ENCODE data around the gene OR2A7. TPM values are rescaled to one million over a fixed set of nuclear protein-coding genes. Genes with fewer than 3 reads are reported as not detected.
"Not testable (repeated sequence)": the region's sequence is repeated elsewhere in the genome, so short reads cannot be mapped to it uniquely, and the experiment has no call there.

The OR2A7 gene
- total RNA-seq, 1 donor from 2014 or later, result 2.6 TPM

DNA sequence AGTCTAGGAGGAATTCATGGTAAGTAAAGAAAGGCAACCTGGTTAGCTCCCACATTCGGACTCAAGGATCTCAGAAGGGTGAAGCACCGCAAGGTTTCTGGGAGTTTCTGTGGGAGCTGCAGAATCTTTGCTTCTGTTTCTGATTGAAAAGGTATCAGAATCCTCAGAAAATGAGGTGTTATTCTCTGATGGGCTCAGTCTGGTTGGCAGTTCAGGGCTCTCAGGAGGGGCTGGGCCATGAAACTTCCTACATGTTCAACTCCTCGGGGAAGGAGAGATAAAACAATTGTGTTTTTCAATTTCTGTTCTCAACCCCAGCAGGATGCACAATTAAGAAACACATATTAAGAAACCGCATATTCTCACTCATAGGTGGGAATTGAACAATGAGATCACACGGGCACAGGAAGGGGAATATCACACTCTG is 9.1 kb downstream of the OR2A7 start:
- Mint-ChIP-seq H3K9me3 (ENCODE audit: unreplicated experiment) (no peaks in the 10 kb centered on the region), H3K36me3 (ENCODE audit: low read depth, unreplicated experiment) (no peaks in the 10 kb centered on the region), H3K4me3 (ENCODE audit: unreplicated experiment) (no peak overlapping the region), H3K27me3 (ENCODE audit: unreplicated experiment) (peaks cover 3% of the 10 kb centered on the region), H3K27ac (ENCODE audit: unreplicated experiment) (no peak overlapping the region), H3K4me1 (ENCODE audit: unreplicated experiment) (peaks cover 12% of the 10 kb centered on the region)
- no peak for DNase-seq (ENCODE audit: low spot score)
- TF ChIP-seq, protein P1, sequence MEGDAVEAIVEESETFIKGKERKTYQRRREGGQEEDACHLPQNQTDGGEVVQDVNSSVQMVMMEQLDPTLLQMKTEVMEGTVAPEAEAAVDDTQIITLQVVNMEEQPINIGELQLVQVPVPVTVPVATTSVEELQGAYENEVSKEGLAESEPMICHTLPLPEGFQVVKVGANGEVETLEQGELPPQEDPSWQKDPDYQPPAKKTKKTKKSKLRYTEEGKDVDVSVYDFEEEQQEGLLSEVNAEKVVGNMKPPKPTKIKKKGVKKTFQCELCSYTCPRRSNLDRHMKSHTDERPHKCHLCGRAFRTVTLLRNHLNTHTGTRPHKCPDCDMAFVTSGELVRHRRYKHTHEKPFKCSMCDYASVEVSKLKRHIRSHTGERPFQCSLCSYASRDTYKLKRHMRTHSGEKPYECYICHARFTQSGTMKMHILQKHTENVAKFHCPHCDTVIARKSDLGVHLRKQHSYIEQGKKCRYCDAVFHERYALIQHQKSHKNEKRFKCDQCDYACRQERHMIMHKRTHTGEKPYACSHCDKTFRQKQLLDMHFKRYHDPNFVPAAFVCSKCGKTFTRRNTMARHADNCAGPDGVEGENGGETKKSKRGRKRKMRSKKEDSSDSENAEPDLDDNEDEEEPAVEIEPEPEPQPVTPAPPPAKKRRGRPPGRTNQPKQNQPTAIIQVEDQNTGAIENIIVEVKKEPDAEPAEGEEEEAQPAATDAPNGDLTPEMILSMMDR (IDR thresholded peaks at IDR 0.05; ENCODE audit: unreplicated experiment), result no peak

DNA sequence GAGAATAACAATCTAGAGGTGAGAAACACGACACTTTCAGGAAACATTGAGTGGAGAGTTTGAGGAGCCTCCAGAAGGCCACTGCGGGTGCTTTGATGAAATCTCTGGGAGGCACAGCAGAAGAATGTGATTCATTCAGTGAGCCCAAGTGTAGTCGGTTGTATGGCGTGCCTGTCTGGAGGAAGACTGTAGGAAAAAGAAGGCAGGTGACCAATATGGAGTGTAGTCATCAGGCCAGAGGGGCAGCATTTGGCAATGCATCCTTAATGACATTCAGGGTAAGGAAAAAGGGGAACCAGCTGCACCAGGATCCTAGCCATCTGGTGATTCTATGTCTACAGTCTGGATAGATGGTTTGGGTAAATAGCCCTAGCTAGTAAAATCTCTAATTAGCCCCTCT is 12.3 kb downstream of the OR2A7 start:
- DNase-seq (ENCODE audit: low spot score); H3K9me3 Mint-ChIP-seq (ENCODE audit: unreplicated experiment); H3K27ac Mint-ChIP-seq (ENCODE audit: unreplicated experiment); H3K27me3 Mint-ChIP-seq (ENCODE audit: unreplicated experiment); H3K4me3 Mint-ChIP-seq (ENCODE audit: unreplicated experiment); H3K36me3 Mint-ChIP-seq (ENCODE audit: low read depth, unreplicated experiment): not testable (repeated sequence)
- H3K4me1 Mint-ChIP-seq (ENCODE audit: unreplicated experiment), result peaks cover 12% of the 10 kb centered on the region

DNA sequence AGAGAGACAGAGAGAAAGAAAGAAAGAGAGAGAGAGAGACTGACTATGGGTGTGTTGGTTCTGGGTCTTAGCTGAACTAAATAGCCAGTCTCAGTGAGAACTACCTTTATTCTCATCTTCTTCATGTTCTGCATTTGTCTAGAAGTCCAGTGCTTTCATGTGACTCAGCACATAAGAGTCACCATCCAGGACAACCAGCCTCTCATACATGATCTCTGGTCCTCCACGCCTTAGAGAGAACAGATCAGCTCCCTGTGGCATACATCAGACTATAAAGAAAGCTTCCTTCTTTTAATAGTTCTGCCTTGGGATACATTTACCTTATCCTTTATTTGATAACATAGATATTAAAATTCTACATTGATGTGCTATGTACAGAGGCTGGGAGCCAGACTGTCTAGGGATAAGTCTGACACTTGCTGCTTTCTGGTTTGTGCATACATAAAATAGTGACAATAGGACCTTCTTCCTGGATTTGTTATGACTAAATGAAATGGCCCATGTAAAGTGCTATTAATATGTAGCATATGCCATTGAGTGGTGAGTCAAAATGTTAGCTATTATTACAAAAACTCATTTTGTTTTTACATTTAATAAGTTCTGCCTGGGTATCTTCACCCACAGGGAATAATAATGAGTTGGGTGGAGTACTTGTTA is 16.8 kb downstream of the OR2A7 start:
- H3K36me3 Mint-ChIP-seq (ENCODE audit: low read depth, unreplicated experiment); H3K27me3 Mint-ChIP-seq (ENCODE audit: unreplicated experiment); DNase-seq (ENCODE audit: low spot score); H3K9me3 Mint-ChIP-seq (ENCODE audit: unreplicated experiment); H3K4me3 Mint-ChIP-seq (ENCODE audit: unreplicated experiment); H3K27ac Mint-ChIP-seq (ENCODE audit: unreplicated experiment); H3K4me1 Mint-ChIP-seq (ENCODE audit: unreplicated experiment): not testable (repeated sequence)

DNA sequence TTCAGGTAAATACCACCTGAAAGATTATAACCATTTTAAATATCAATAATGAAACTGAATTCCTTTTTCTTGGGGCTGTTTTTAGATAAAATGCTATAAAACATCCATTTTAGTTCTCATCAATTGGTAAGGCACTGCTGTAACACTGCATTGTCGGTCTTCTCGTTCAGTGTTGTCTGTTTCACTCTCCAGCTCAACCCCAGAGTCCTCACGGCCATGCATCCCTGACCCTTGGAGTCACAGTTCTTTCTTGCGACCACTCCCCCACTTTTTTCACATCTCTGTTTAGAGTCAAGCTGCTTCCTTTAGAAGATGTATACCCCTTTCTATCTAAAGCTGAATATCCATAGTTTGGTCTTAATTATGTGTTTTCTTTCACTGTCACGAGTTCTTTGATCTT is 17.6 kb downstream of the OR2A7 start:
- not testable (repeated sequence) for H3K27me3 Mint-ChIP-seq (ENCODE audit: unreplicated experiment); H3K27ac Mint-ChIP-seq (ENCODE audit: unreplicated experiment); DNase-seq (ENCODE audit: low spot score); H3K4me1 Mint-ChIP-seq (ENCODE audit: unreplicated experiment); H3K9me3 Mint-ChIP-seq (ENCODE audit: unreplicated experiment); H3K36me3 Mint-ChIP-seq (ENCODE audit: low read depth, unreplicated experiment); H3K4me3 Mint-ChIP-seq (ENCODE audit: unreplicated experiment)

DNA sequence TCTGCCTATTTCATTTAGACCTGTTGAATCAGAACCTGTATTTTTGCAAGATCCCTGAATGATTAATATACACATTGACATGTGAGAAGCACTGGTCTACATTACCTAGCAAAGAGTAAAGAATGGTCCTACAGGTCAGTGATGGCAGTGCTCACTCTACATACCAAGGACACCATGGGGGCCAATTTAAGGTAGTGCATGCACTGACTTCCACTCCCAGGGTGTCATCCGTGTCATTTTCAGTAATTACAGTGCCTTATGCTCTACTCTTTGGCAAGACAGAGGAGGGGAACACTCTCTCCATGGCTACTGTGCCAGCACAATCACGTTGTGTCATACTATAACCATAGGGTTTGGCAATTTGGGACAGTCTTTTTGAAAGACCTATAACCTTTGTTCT is 19.2 kb downstream of the OR2A7 start:
- H3K36me3 Mint-ChIP-seq (ENCODE audit: low read depth, unreplicated experiment); H3K27ac Mint-ChIP-seq (ENCODE audit: unreplicated experiment); H3K9me3 Mint-ChIP-seq (ENCODE audit: unreplicated experiment); H3K4me1 Mint-ChIP-seq (ENCODE audit: unreplicated experiment); H3K4me3 Mint-ChIP-seq (ENCODE audit: unreplicated experiment); DNase-seq (ENCODE audit: low spot score); H3K27me3 Mint-ChIP-seq (ENCODE audit: unreplicated experiment): not testable (repeated sequence)

DNA sequence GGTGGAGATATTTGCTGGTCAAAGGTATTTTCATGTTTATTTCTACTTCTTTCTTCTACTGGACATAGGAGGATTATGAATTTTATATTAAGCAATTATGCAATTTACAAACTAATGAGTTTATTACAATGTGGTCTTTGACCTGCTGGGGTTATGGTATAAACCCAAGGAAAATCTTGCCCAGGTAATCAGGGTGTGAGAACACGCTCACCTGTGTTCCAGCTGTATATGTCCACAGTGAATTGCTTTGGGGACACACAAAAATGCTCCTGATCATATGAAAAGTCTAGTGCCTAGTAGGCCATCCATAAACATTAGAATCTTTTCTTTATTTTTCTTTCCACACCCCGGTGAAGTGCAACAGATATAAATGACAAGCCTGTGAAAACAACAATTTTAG is 25.2 kb downstream of the OR2A7 start, which contains the start of gene OR2A42:
Gene OR2A42 (minus strand): TSS at position 241 of the 400 bp plus-strand sequence. CDS start 6,762 bp downstream, outside the sequence.
- H3K9me3 Mint-ChIP-seq (ENCODE audit: unreplicated experiment); H3K4me1 Mint-ChIP-seq (ENCODE audit: unreplicated experiment); H3K27me3 Mint-ChIP-seq (ENCODE audit: unreplicated experiment); DNase-seq (ENCODE audit: low spot score); H3K36me3 Mint-ChIP-seq (ENCODE audit: low read depth, unreplicated experiment); H3K4me3 Mint-ChIP-seq (ENCODE audit: unreplicated experiment); H3K27ac Mint-ChIP-seq (ENCODE audit: unreplicated experiment): not testable (repeated sequence)

DNA sequence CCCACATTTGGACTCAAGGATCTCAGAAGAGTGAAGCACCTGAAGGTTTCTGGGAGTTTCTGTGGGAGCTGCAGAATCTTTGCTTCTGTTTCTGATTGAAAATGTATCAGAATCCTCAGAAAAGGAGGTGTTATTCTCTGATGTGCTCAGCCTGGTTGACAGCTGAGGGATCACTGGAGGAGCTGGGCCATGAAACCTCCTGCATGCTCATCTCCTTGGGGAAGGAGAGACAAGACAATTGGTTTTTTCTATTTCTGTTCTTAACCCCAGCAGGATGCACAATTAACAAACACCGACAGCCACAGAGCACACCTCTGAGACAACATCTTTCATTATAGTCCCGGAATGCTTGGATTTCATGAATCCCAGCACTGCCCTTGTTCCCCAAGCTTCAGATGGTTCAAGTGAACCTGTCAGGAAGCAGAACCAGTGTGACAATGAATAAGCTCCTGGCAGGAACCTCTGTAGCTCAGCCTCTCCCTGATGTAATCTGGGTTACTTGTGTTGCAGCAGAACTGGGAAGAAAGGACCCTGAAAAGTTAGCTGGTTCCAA is 26.0 kb downstream of the OR2A7 start:
- H3K27me3 Mint-ChIP-seq (ENCODE audit: unreplicated experiment); DNase-seq (ENCODE audit: low spot score); H3K9me3 Mint-ChIP-seq (ENCODE audit: unreplicated experiment); H3K36me3 Mint-ChIP-seq (ENCODE audit: low read depth, unreplicated experiment); H3K4me1 Mint-ChIP-seq (ENCODE audit: unreplicated experiment); H3K27ac Mint-ChIP-seq (ENCODE audit: unreplicated experiment); H3K4me3 Mint-ChIP-seq (ENCODE audit: unreplicated experiment): not testable (repeated sequence)

DNA sequence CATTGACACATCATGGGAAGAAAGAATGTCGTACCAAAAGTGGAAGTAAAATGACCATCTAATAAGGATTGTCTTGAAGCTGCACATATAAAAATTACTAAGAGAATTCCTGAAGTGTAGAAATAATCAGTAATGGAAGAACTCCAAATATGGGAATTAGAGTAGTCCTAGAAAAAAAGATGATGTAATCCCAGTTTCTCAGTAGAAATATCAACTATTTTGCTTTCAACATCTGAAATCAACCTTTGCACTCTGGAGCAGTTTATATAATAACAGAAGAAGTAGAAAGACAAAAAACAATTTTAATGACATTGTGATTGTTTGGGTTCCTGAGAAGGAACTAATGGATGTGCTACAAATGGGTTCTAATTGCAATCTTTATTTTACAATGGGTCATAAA is 31.6 kb downstream of the OR2A7 start:
- DNase-seq (ENCODE audit: low spot score); H3K4me3 Mint-ChIP-seq (ENCODE audit: unreplicated experiment); H3K4me1 Mint-ChIP-seq (ENCODE audit: unreplicated experiment); H3K36me3 Mint-ChIP-seq (ENCODE audit: low read depth, unreplicated experiment); H3K27ac Mint-ChIP-seq (ENCODE audit: unreplicated experiment); H3K9me3 Mint-ChIP-seq (ENCODE audit: unreplicated experiment); H3K27me3 Mint-ChIP-seq (ENCODE audit: unreplicated experiment): not testable (repeated sequence)

DNA sequence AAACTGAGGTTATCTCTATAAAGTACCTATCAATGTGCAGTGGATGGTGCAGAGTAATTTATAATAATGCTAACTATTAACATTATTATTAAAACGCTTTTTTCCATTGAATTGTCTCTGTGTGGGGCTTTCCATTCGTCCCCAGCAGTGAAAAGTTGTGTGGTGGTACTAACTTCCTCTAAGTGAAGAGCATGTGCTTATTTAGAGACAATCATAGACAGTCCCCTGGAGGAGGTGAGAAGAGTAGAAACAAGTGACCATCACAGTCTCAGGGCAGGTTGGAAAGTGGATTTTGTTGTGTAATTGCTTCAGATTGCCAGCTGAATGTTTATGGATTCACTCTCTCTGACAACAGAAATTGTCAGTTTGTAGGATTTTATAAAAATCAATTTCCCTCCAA is 33.6 kb downstream of the OR2A7 start:
- H3K9me3 Mint-ChIP-seq (ENCODE audit: unreplicated experiment); H3K4me1 Mint-ChIP-seq (ENCODE audit: unreplicated experiment); H3K27ac Mint-ChIP-seq (ENCODE audit: unreplicated experiment); H3K27me3 Mint-ChIP-seq (ENCODE audit: unreplicated experiment); H3K36me3 Mint-ChIP-seq (ENCODE audit: low read depth, unreplicated experiment); DNase-seq (ENCODE audit: low spot score); H3K4me3 Mint-ChIP-seq (ENCODE audit: unreplicated experiment): not testable (repeated sequence)

DNA sequence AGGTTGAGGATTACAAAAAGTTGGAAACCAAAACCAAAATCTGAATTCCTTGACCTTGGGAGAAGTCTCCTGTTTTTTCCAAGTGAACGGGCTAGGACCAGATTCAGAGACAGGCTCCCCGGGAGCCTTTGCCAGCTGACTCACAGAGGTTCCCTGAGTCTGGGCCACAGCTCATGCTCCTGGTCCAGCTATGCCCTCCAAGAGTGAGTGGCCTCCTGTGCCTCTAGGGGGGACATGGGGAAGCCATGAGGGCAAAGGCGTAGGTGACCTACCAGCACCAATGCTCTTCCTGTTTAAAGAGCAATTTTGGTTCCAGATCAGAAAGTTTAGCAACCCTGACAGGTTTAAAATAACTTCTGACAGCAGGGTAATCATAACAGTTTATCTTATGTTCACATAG is 35.8 kb downstream of the OR2A7 start:
- not testable (repeated sequence) for DNase-seq (ENCODE audit: low spot score)

DNA sequence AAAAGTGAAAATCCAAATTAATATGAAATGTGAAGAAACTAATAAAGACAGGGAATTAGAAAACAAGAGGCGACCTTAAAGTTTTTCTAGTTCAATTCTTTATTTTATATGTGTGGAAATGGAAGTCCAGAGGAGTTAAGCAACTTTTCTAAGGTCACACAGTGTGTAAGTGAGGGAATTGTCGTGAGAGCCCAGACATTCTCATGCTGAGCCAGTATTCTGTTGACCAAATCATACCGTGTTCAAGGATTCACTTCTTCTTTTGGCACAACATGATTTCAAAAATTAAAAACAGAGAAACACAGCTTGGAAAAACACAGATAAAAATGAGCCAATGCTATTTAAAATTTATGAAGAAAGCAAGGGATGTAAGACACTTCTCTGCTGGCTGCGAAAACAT is 37.7 kb downstream of the OR2A7 start:
- H3K36me3 Mint-ChIP-seq (ENCODE audit: low read depth, unreplicated experiment); H3K4me1 Mint-ChIP-seq (ENCODE audit: unreplicated experiment); DNase-seq (ENCODE audit: low spot score); H3K27ac Mint-ChIP-seq (ENCODE audit: unreplicated experiment); H3K9me3 Mint-ChIP-seq (ENCODE audit: unreplicated experiment); H3K27me3 Mint-ChIP-seq (ENCODE audit: unreplicated experiment); H3K4me3 Mint-ChIP-seq (ENCODE audit: unreplicated experiment): not testable (repeated sequence)

More for the DNA sequence above, 35.8 kb downstream of the OR2A7 start:
- not testable (repeated sequence) for H3K36me3 Mint-ChIP-seq (ENCODE audit: low read depth, unreplicated experiment); H3K27me3 Mint-ChIP-seq (ENCODE audit: unreplicated experiment); H3K27ac Mint-ChIP-seq (ENCODE audit: unreplicated experiment); H3K4me1 Mint-ChIP-seq (ENCODE audit: unreplicated experiment); H3K4me3 Mint-ChIP-seq (ENCODE audit: unreplicated experiment); H3K9me3 Mint-ChIP-seq (ENCODE audit: unreplicated experiment)

Measured in endothelial cell (in vitro differentiated cells).